Smooth muscle cell (in vitro differentiated cells): Measurements from ENCODE around the gene ZC3H12A. TPM values are rescaled to one million over a fixed set of nuclear protein-coding genes. Genes with fewer than 3 reads are reported as not detected.

ENCODE experiments used
- DNase-seq: peaks from one replicate; lab custom pipeline; 2025; ENCODE audit not compliant: unreplicated experiment; lab: John Stamatoyannopoulos, UW
- H2AFZ ChIP-seq: fragments of 200-600 bp; sonication (generic); 2 replicates; pipeline ENCODE4 v1.6.0; 2016; ENCODE audit warnings: antibody characterized with exemption, low read depth, mild to moderate bottlenecking
- H3F3A ChIP-seq: fragments of 200-600 bp; sonication (generic); 2 replicates; pipeline ENCODE4 v1.6.0; 2017; ENCODE audit warnings: antibody characterized with exemption, low read depth
- H3K27ac ChIP-seq: fragments of 200-600 bp; sonication (generic); 2 replicates; pipeline ENCODE4 v1.5.1; 2016; ENCODE audit warnings: low read depth, mild to moderate bottlenecking
- H3K27me3 ChIP-seq: fragments of 200-600 bp; sonication (generic); 2 replicates; pipeline ENCODE4 v1.6.1; 2016; ENCODE audit warnings: low read depth, mild to moderate bottlenecking
- H3K36me3 ChIP-seq: fragments of 200-600 bp; sonication (generic); 2 replicates; pipeline ENCODE4 v1.5.1; 2016; ENCODE audit warnings: low read depth
- H3K4me1 ChIP-seq: fragments of 200-600 bp; sonication (generic); 2 replicates; pipeline ENCODE4 v1.5.1; 2016; ENCODE audit warnings: low read depth
- H3K4me2 ChIP-seq: fragments of 200-600 bp; sonication (generic); 2 replicates; pipeline ENCODE4 v1.6.0; 2016; ENCODE audit warnings: mild to moderate bottlenecking
- H3K4me3 ChIP-seq: fragments of 200-600 bp; sonication (generic); 2 replicates; pipeline ENCODE4 v1.5.1; 2016; ENCODE audit warnings: mild to moderate bottlenecking
- H3K79me2 ChIP-seq: fragments of 200-600 bp; sonication (generic); 2 replicates; pipeline ENCODE4 v1.6.0; 2016; ENCODE audit warnings: low read depth, mild to moderate bottlenecking
- H3K9ac ChIP-seq: fragments of 200-600 bp; sonication (generic); 2 replicates; pipeline ENCODE4 v1.6.0; 2016; ENCODE audit warnings: low read depth
- H3K9me3 ChIP-seq: fragments of 200-600 bp; sonication (generic); replicated peaks from 2 replicates; pipeline ENCODE4 v1.5.1; 2016; ENCODE audit warnings: low read depth
- H4K20me1 ChIP-seq: fragments of 200-600 bp; sonication (generic); 2 replicates; pipeline ENCODE4 v1.6.0; 2016; ENCODE audit warnings: low read depth
- WGBS: methylation state at CpG from one replicate; pipeline ENCODE4 v1.1.7; 2016; ENCODE audit warnings: low lambda C conversion rate; 5-methylcytosine and 5-hydroxymethylcytosine counted together
- microRNA-seq: library from miRNA; unstranded; fragments of <30 nt; microRNA quantifications from one replicate; pipeline ENCODE4, GENCODE V29; 2016; ENCODE audit warnings: borderline number of aligned reads
- polyA plus RNA-seq: library from polyadenylated mRNA; unstranded; fragments of >200 nt; fragmentation: Nextera tagmentation; extraction: Ambion mirVana; gene quantifications from 2 replicates; pipeline ENCODE4 v1.2.1, GENCODE V29; 2016
- small RNA-seq: library from RNA; depleted of rRNA; stranded (forward); fragments of <200 nt; gene quantifications from one replicate; pipeline ENCODE3, GENCODE V24; 2014
- total RNA-seq: library from RNA; depleted of rRNA; stranded (reverse); fragments of >200 nt; gene quantifications from 2 replicates; pipeline ENCODE4 v1.2.3, GENCODE V29; 2014
- TF ChIP-seq, protein P1 (sequence below): fragments of 200-600 bp; sonication (generic); IDR thresholded peaks from 2 replicates; pipeline ENCODE4 v1.5.1; 2017; ENCODE audit warnings: borderline replicate concordance, mild to moderate bottlenecking, antibody characterized with exemption; ENCODE audit not compliant: insufficient read depth, poor library complexity, severe bottlenecking

ZC3H12A gene
- total and polyA plus RNA-seq, 2 experiments from 2014 or later = 13.2 to 29.6 TPM

DNA sequence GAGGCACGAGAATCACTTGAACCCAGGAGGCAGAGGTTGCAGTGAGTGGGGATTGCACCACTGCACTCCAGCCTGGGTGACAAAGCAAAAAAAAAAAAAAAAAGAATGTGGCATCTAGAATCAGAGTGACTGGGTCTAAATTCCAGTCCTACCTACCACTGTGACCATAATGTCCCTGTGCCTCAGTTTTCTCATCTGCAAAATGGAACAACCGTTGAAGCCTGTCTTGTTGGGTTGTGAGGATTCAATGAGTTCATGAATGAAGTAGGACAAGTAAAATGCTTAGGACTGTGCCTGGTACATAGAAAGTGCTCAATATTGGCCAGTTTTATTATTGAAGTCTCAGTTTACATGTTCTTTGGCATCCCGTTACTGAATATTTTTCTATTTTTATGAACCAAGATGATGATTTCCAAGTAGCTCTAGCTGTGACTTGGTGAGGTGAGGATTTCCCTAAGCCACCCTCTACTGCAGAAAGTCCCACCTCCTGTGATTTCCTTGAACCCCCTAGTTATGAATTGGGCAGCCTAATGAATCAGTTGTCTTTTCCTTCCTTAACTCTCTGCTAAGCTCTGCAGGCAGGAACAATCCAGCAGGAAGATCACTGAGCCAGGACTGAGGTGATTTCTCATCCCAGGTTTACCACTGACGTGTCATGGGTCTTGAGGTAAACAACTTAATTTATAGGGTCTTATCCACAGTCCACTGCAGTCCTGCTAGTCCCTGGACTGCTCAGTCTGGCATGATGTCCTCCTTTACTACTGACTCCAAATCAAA, 59.1 kb downstream of the ZC3H12A start:
- Histone ChIP-seq H4K20me1 (peaks cover 10% of the 10 kb centered on the region), H3K79me2 (no peaks in the 10 kb centered on the region), H2AFZ (no peak overlapping the region), H3K27me3 (no peaks in the 10 kb centered on the region), H3K27ac (peak overlapping the region; percentile 77), H3K4me2 (no peak overlapping the region), H3K4me1 (no peaks in the 10 kb centered on the region), H3K9ac (no peak overlapping the region), H3K9me3 (no peaks in the 10 kb centered on the region), H3K4me3 (no peak overlapping the region), H3F3A (no peaks in the 10 kb centered on the region), H3K36me3 (peaks cover 7% of the 10 kb centered on the region)
- TF ChIP-seq, protein P1, sequence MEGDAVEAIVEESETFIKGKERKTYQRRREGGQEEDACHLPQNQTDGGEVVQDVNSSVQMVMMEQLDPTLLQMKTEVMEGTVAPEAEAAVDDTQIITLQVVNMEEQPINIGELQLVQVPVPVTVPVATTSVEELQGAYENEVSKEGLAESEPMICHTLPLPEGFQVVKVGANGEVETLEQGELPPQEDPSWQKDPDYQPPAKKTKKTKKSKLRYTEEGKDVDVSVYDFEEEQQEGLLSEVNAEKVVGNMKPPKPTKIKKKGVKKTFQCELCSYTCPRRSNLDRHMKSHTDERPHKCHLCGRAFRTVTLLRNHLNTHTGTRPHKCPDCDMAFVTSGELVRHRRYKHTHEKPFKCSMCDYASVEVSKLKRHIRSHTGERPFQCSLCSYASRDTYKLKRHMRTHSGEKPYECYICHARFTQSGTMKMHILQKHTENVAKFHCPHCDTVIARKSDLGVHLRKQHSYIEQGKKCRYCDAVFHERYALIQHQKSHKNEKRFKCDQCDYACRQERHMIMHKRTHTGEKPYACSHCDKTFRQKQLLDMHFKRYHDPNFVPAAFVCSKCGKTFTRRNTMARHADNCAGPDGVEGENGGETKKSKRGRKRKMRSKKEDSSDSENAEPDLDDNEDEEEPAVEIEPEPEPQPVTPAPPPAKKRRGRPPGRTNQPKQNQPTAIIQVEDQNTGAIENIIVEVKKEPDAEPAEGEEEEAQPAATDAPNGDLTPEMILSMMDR = no peak
- 96% methylated on average over 4 of the region's 4 CpGs for WGBS
- no peak for DNase-seq

Small RNA genes lying within 50 kb of the gene (microRNA-seq; reads per million reads assigned to microRNA genes)
- not detected for gene MIR5581
- 5.8 reads per million, percentile 2 among the genes with 10 or more reads in this experiment for gene MIR6732

Small RNA genes lying within 50 kb of the gene (small RNA-seq; reads per million reads assigned to genes)
- gene MIR5581 = not detected

Other genes starting within 250 kb of the ZC3H12A start
- gene MEAF6, start 40.2 kb downstream of the ZC3H12A start, total RNA-seq = 65.1 and 87.6 TPM in 2 replicates
- 58.8 and 60.7 TPM in 2 replicates for gene MEAF6, start 40.2 kb downstream of the ZC3H12A start, polyA plus RNA-seq
- 20.0 and 37.1 TPM in 2 replicates for gene SNIP1, start 79.7 kb downstream of the ZC3H12A start, total RNA-seq
- gene SNIP1, start 79.7 kb downstream of the ZC3H12A start, polyA plus RNA-seq = 7.4 and 7.9 TPM in 2 replicates
- gene DNALI1, start 82.4 kb downstream of the ZC3H12A start, total RNA-seq = 3.4 and 8.4 TPM in 2 replicates
- 7.2 and 12.3 TPM in 2 replicates for gene DNALI1, start 82.4 kb downstream of the ZC3H12A start, polyA plus RNA-seq
- gene GNL2, start 121.4 kb downstream of the ZC3H12A start, total RNA-seq = 57.4 and 64.7 TPM in 2 replicates
- 61.2 and 63.8 TPM in 2 replicates for gene GNL2, start 121.4 kb downstream of the ZC3H12A start, polyA plus RNA-seq
- not detected in 2 replicates for gene RSPO1, start 160.3 kb downstream of the ZC3H12A start, total RNA-seq
- gene RSPO1, start 160.3 kb downstream of the ZC3H12A start, polyA plus RNA-seq = not detected in 2 replicates
- gene CDCA8, start 217.9 kb downstream of the ZC3H12A start, total RNA-seq = 2.4 and 5.4 TPM in 2 replicates
- gene CDCA8, start 217.9 kb downstream of the ZC3H12A start, polyA plus RNA-seq = 9.9 and 12.4 TPM in 2 replicates